Pancreas (tissue), 10 donors: ENCODE results near the gene MCM8. TPM values are rescaled to one million over a fixed set of nuclear protein-coding genes. Genes with fewer than 3 reads are reported as not detected.

Experiments used
- ATAC-seq, 4 donors: fragments of 200-7000 bp; cut with Tn5 transposase; one replicate each; pipeline versions ENCODE4 v1.8.0 to v1.9.1; 2020; ENCODE audit warnings: mild to moderate bottlenecking in 4 of 4, moderate library complexity in 4 of 4
- DNase-seq, 6 donors: peaks; one replicate each; pipeline ENCODE4 v3.0.0-alpha.2; 2020
- FAIRE-seq: peaks from 2 replicates; lab custom pipeline; 2012; peaks lifted over from hg19 to GRCh38; lab: Jason Lieb, UNC
- H3K27ac ChIP-seq, 4 donors: fragments of 200-600 bp; sonication (generic); 1 replicate in 3 of 4; 2 replicates in 1 of 4; pipeline versions ENCODE4 v1.5.0 to v1.8.0; 2020
- H3K27me3 ChIP-seq, 4 donors: fragments of 200-600 bp; one replicate each; pipeline ENCODE4 v1.8.0; 2021
- H3K36me3 ChIP-seq, 3 donors: fragments of 200-600 bp; sonication (generic) in 1 of 3; one replicate each; pipeline versions ENCODE4 v1.5.0 to v1.8.0; 2020 to 2021
- H3K4me1 ChIP-seq, 3 donors: fragments of 200-600 bp; one replicate each; pipeline ENCODE4 v1.8.0; 2021
- H3K4me3 ChIP-seq, 4 donors: fragments of 200-600 bp; sonication (generic) in 2 of 4; one replicate each; pipeline versions ENCODE4 v1.5.0 to v1.8.0; 2020 to 2021
- H3K9me3 ChIP-seq, 4 donors: fragments of 200-600 bp; one replicate each; pipeline ENCODE4 v1.8.0; 2021
- WGBS, 2 donors: extraction: QIAGEN DNeasy Blood & Tissue Kit; methylation state at CpG; one replicate each; pipeline ENCODE4 v1.1.7; 2013; 5-methylcytosine and 5-hydroxymethylcytosine counted together
- intact Hi-C, 3 donors: fragments of 100-400 bp; cut with DNase I; formaldehyde crosslinking; loops; one replicate each; pipeline versions ENCODE4 v1.11.1 to v1.14.2; 2022
- polyA plus RNA-seq, 2 donors: library from polyadenylated mRNA; stranded (reverse); fragments of 200-250 nt; gene quantifications; one replicate each; pipeline ENCODE4 v1.2.3, GENCODE V29; 2013
- total RNA-seq, 6 donors: library from RNA; stranded (reverse); fragmentation: NEBNext Ultra II Directional in 4 of 6; extraction: Animal tissue kit (Norgen Biotek cat#: 25700) in 4 of 6; gene quantifications; one replicate each; pipeline versions ENCODE4 v1.2.1 to v1.2.4, GENCODE V29; 2021 to 2023
- TF ChIP-seq, protein P1 (sequence below), 4 donors: fragments of 200-600 bp; sonication (generic) in 3 of 4; IDR thresholded peaks; one replicate each; pipeline versions ENCODE4 v1.5.0 to v1.8.0; 2021; ENCODE audit warnings: antibody characterized with exemption in 4 of 4
- donor health status: healthy with polysubstance abuse.
- donor health status: DM: no; HTN: no; CAD: no; lungs with moderate emphysema.
- donor health status: DM: no; HTN: no; CAD: no.
- donor health status: control.
- donor health status: control.
- donor health status: Bipolar disorder and iron deficiency.
- donor health status: DM: yes; HTN: yes; CAD: no.
- donor health status: DM: no; HTN: no; CAD: no.
- donor health status: DM: no; HTN: no; CAD: no.
- donor health status: DM: yes; HTN: yes; CAD: no.

The MCM8 gene
- total and polyA plus RNA-seq, 8 donors = 1.3 to 3.2 (median 2.3) TPM

DNA sequence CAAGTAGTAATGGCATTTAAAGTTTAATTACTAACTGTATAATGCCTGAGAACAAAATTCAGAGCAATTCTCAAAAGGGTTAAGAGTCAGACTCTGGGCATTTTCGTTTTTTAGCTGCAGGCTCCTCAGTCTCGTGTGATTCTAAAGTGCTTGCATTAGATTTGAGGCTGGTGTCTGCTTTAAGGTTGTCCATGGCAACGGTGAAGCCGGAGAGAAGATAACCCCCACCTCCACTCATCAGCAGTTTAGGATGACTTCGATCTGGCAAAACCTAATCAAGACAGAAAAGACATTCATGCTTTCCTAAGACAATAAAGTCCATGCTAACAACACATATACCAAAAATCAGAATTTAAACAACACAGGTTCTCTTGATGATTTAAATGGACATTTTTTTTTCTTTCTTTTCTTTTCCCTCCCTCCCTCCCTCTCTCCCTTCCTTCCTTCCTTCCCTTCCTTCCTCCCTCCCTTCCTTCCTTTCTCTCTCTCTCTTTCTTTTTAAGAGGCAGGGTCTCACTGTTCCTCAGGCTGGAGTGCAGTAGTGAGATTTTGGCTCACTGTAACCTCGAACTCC, 11.9 kb upstream of the MCM8 start:
- no peak for DNase-seq
- H3K4me1 ChIP-seq = no peaks in the 10 kb centered on the region
- no peaks in the 10 kb centered on the region for H3K27me3 ChIP-seq
- WGBS, 2 donors = 62 to 65% methylated on average over 6 of the region's 6 CpGs
- no peak for ATAC-seq
- H3K9me3 ChIP-seq = no peaks in the 10 kb centered on the region
- H3K4me3 ChIP-seq = no peak overlapping the region
- no peak overlapping the region for H3K27ac ChIP-seq
- FAIRE-seq = no peak
- intact Hi-C loops = loop anchor here in 1 of 3 donors (10.0 kb wide), 1 partner anchor 414 kb away; no protein-coding TSS in a partner anchor
- TF ChIP-seq, protein P1, sequence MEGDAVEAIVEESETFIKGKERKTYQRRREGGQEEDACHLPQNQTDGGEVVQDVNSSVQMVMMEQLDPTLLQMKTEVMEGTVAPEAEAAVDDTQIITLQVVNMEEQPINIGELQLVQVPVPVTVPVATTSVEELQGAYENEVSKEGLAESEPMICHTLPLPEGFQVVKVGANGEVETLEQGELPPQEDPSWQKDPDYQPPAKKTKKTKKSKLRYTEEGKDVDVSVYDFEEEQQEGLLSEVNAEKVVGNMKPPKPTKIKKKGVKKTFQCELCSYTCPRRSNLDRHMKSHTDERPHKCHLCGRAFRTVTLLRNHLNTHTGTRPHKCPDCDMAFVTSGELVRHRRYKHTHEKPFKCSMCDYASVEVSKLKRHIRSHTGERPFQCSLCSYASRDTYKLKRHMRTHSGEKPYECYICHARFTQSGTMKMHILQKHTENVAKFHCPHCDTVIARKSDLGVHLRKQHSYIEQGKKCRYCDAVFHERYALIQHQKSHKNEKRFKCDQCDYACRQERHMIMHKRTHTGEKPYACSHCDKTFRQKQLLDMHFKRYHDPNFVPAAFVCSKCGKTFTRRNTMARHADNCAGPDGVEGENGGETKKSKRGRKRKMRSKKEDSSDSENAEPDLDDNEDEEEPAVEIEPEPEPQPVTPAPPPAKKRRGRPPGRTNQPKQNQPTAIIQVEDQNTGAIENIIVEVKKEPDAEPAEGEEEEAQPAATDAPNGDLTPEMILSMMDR (IDR thresholded peaks at IDR 0.05) = no peak
- H3K36me3 ChIP-seq = peaks cover 8 to 50% (median 22%) of the 10 kb centered on the region in 3 donors

GRCh38 chr20:5945963-5946362, 4.5 kb upstream of the MCM8 start:
- 79 to 86% methylated on average over 3 of the region's 3 CpGs for WGBS, 2 donors
- H3K4me1 ChIP-seq = peaks cover 0 to under 1% (median under 1%) of the 10 kb centered on the region in 3 donors
- FAIRE-seq = no peak
- DNase-seq = no peak
- TF ChIP-seq, protein P1 (IDR thresholded peaks at IDR 0.05) = no peak
- no peaks in the 10 kb centered on the region for H3K9me3 ChIP-seq
- H3K4me3 ChIP-seq = no peak overlapping the region
- peaks cover 6 to 54% (median 27%) of the 10 kb centered on the region in 3 donors for H3K36me3 ChIP-seq
- no peaks in the 10 kb centered on the region for H3K27me3 ChIP-seq
- no peak for ATAC-seq
- intact Hi-C loops = no loop called here
- H3K27ac ChIP-seq = no peak overlapping the region

DNA sequence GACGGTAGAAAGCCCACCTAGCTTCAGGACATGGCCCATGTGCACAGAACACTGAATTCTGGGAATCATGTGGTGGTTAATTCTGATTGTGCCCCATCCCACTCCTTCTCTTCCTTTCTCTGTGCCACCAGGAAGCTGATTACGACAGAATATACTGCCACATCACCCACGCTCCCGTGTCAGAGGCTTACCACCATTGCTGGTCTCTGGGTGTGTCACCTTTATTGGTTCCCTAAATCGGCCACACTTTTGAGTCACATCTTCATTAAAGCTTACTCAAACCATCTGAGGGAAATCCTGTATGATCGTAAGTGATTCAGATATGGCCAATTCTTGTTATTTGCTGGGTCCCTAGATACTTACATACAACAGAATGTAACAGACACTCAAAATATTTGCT, 3.2 kb upstream of the MCM8 start:
- 80 to 89% methylated on average over 6 of the region's 6 CpGs for WGBS, 2 donors
- TF ChIP-seq, protein P1 (IDR thresholded peaks at IDR 0.05) = no peak
- no peak for FAIRE-seq
- no peak for ATAC-seq
- intact Hi-C loops = no loop called here
- H3K27ac ChIP-seq = no peak overlapping the region
- no peak for DNase-seq
- H3K27me3 ChIP-seq = no peaks in the 10 kb centered on the region
- H3K4me3 ChIP-seq = no peak overlapping the region
- H3K36me3 ChIP-seq = peaks cover 3 to 41% (median 19%) of the 10 kb centered on the region in 3 donors
- H3K9me3 ChIP-seq = no peaks in the 10 kb centered on the region
- H3K4me1 ChIP-seq = peaks cover 0 to 11% (median 11%) of the 10 kb centered on the region in 3 donors

DNA sequence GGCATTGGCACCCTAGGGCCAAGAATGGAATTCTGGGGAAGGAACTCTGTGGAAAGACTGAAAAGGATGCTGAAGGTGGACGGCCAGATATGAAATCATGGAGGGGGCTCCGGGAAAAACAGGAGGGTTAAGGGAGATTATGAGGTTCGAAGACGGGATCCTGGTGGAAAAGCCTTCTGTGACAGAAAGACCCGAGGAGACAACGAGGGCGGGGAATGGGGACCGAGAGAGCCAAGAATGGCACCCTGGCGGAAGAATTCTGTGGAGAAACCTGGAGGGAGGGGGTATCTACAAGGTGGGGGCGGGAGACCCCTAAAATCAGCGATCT, 545 bp upstream of the MCM8 start:
- 1% methylated on average over 11 of the region's 11 CpGs for whole genome bisulfite sequencing, 2 donors
- Histone ChIP-seq H3K27me3 (no peaks in the 10 kb centered on the region), H3K4me3 (peak overlapping the region; percentile 69 to 90 (median 89)), H3K9me3 (no peaks in the 10 kb centered on the region), H3K36me3 (peaks cover 3 to 14% (median 6%) of the 10 kb centered on the region in 3 donors), H3K4me1 (peaks cover 0 to 11% (median 11%) of the 10 kb centered on the region in 3 donors), H3K27ac (peak overlapping the region in 2 of 4 donors; percentile 17 to 56)
- no peak for DNase-seq
- TF ChIP-seq, protein P1 (IDR thresholded peaks at IDR 0.05) = no peak
- no peak for FAIRE-seq
- no peak for ATAC-seq
- intact Hi-C loops = no loop called here

DNA sequence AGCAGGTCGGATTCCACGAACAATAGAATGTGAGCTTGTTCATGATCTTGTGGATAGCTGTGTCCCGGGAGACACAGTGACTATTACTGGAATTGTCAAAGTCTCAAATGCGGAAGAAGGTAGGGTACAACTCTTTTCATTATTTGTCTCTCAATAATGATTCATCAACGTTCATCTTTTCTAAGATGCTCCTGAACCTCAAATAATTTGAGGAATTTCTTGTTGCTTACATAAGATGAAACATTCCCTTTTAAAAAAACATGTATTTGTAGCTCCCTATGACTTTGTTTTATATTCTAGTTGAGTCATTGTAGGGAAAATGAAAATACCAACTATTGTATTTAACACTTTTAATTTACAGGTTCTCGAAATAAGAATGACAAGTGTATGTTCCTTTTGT, 17.0 kb downstream of the MCM8 start:
- no peaks in the 10 kb centered on the region for H3K4me1 ChIP-seq
- no peak for DNase-seq
- intact Hi-C loops = no loop called here
- TF ChIP-seq, protein P1 (IDR thresholded peaks at IDR 0.05) = no peak
- H3K4me3 ChIP-seq = no peak overlapping the region
- no peak for FAIRE-seq
- peaks cover 0 to 5% (median 0%) of the 10 kb centered on the region in 3 donors for H3K36me3 ChIP-seq
- H3K27me3 ChIP-seq = no peaks in the 10 kb centered on the region
- H3K27ac ChIP-seq = no peak overlapping the region
- H3K9me3 ChIP-seq = no peaks in the 10 kb centered on the region
- ATAC-seq = no peak
- WGBS, 2 donors = 88 to 91% methylated on average over 6 of the region's 6 CpGs
